ENCODE measurements around the gene ARHGAP15.

The ARHGAP15 gene

DNA sequence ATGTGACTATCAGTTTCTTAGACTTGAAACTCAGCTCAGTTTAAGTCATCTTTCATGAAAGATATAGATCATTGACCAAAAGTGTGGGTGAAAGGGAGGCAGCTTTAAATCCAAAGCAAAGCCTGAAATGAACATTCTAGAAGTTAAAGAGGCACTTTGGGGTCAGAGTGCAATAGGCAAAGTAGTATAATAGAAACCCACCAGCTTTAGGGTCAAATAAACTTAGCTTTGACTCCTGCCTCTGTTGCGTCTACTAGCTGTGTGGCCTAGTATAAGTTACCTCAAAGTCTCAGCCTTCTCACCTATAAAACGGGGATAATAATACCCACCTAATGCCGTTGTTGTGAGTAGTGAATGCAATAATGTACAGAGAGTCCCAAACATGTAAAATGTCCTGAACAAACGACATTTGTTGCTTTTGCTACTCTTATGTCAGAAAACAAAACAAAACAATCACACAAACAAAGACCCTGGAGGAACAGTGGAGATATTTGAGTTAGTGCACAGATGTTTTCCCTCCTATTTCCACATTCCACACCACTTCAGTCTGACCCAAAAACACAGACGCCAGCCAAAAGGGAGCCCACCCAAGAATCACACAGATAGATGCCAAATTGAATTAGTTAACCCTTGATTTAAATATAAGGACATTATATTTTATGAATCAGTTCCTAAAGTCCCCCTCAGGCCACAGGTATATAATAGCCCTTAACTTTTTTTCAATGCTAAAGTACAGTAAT lies 657.0 kb downstream of the ARHGAP15 start:
- Histone ChIP-seq H3F3A (ENCODE audit: insufficient read depth, low read length) (no peaks in the 10 kb centered on the region), H3K9ac (ENCODE audit: low read length) (no peak overlapping the region), H3K4me1 (ENCODE audit: low read length) (no peaks in the 10 kb centered on the region), H2AFZ (ENCODE audit: low read length) (no peak overlapping the region), H3K27me3 (replicated peaks; ENCODE audit: insufficient read depth, low read length) (no peaks in the 10 kb centered on the region), H3K9me3 (replicated peaks; ENCODE audit: insufficient read depth, low read length) (no peaks in the 10 kb centered on the region), H3K4me2 (ENCODE audit: low read depth, low read length) (no peak overlapping the region), H3K36me3 (replicated peaks; ENCODE audit: insufficient read depth, low read length) (no peaks in the 10 kb centered on the region), H3K79me2 (ENCODE audit: low read length) (no peaks in the 10 kb centered on the region), H3K4me3 (ENCODE audit: low read length) (no peak overlapping the region), H3K9me2 (replicated peaks; ENCODE audit: insufficient read depth, low read length) (no peaks in the 10 kb centered on the region), H4K20me1 (ENCODE audit: insufficient read depth, low read length) (no peaks in the 10 kb centered on the region), H3K27ac (ENCODE audit: low read length) (no peak overlapping the region)
- TF ChIP-seq, protein P1, sequence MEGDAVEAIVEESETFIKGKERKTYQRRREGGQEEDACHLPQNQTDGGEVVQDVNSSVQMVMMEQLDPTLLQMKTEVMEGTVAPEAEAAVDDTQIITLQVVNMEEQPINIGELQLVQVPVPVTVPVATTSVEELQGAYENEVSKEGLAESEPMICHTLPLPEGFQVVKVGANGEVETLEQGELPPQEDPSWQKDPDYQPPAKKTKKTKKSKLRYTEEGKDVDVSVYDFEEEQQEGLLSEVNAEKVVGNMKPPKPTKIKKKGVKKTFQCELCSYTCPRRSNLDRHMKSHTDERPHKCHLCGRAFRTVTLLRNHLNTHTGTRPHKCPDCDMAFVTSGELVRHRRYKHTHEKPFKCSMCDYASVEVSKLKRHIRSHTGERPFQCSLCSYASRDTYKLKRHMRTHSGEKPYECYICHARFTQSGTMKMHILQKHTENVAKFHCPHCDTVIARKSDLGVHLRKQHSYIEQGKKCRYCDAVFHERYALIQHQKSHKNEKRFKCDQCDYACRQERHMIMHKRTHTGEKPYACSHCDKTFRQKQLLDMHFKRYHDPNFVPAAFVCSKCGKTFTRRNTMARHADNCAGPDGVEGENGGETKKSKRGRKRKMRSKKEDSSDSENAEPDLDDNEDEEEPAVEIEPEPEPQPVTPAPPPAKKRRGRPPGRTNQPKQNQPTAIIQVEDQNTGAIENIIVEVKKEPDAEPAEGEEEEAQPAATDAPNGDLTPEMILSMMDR (IDR thresholded peaks at IDR 0.05; ENCODE audit: low read length), result no peak
- no peak for TF ChIP-seq EZH2 (optimal IDR thresholded peaks at IDR 0.05; ENCODE audit: low read depth, low read length)
- no peak for TF ChIP-seq EZH2phosphoT487 (IDR thresholded peaks at IDR 0.05; ENCODE audit: low read length)
- no peak for DNase-seq

- no peak overlapping the region for H3K27ac ChIP-seq (ENCODE audit: low read length)
- no peak for DNase-seq
- no peak overlapping the region for H3K4me3 ChIP-seq (ENCODE audit: low read length)
- no peak overlapping the region for H2AFZ ChIP-seq (ENCODE audit: low read length)
- no peaks in the 10 kb centered on the region for H3K9me3 ChIP-seq (replicated peaks; ENCODE audit: insufficient read depth, low read length)
- no peaks in the 10 kb centered on the region for H3F3A ChIP-seq (ENCODE audit: insufficient read depth, low read length)
- no peak overlapping the region for H3K4me2 ChIP-seq (ENCODE audit: low read depth, low read length)
- H3K9ac ChIP-seq (ENCODE audit: low read length), result no peak overlapping the region
- no peaks in the 10 kb centered on the region for H3K4me1 ChIP-seq (ENCODE audit: low read length)
- no peaks in the 10 kb centered on the region for H3K27me3 ChIP-seq (replicated peaks; ENCODE audit: insufficient read depth, low read length)
- H3K9me2 ChIP-seq (replicated peaks; ENCODE audit: insufficient read depth, low read length), result no peaks in the 10 kb centered on the region
- no peaks in the 10 kb centered on the region for H4K20me1 ChIP-seq (ENCODE audit: insufficient read depth, low read length)
- no peaks in the 10 kb centered on the region for H3K79me2 ChIP-seq (ENCODE audit: low read length)
- TF ChIP-seq EZH2phosphoT487 (IDR thresholded peaks at IDR 0.05; ENCODE audit: low read length) (no peak), EZH2 (optimal IDR thresholded peaks at IDR 0.05; ENCODE audit: low read depth, low read length) (no peak)
- TF ChIP-seq, protein P1 (IDR thresholded peaks at IDR 0.05; ENCODE audit: low read length), result no peak
- H3K36me3 ChIP-seq (replicated peaks; ENCODE audit: insufficient read depth, low read length), result no peaks in the 10 kb centered on the region
Measured at GRCh38 chr2:143787674-143788073, 658.5 kb downstream of the ARHGAP15 start.

GRCh38 chr2:143792602-143793001 lies 663.4 kb downstream of the ARHGAP15 start:
- H3K9ac ChIP-seq (ENCODE audit: low read length), result no peak overlapping the region
- no peak overlapping the region for H2AFZ ChIP-seq (ENCODE audit: low read length)
- H3K4me2 ChIP-seq (ENCODE audit: low read depth, low read length), result no peak overlapping the region
- H3K27me3 ChIP-seq (replicated peaks; ENCODE audit: insufficient read depth, low read length), result no peaks in the 10 kb centered on the region
- no peaks in the 10 kb centered on the region for H3K9me3 ChIP-seq (replicated peaks; ENCODE audit: insufficient read depth, low read length)
- no peak for DNase-seq
- no peaks in the 10 kb centered on the region for H3K4me1 ChIP-seq (ENCODE audit: low read length)
- H3K27ac ChIP-seq (ENCODE audit: low read length), result no peak overlapping the region
- H3K4me3 ChIP-seq (ENCODE audit: low read length), result no peak overlapping the region
- TF ChIP-seq EZH2phosphoT487 (IDR thresholded peaks at IDR 0.05; ENCODE audit: low read length) (no peak), EZH2 (optimal IDR thresholded peaks at IDR 0.05; ENCODE audit: low read depth, low read length) (no peak)
- TF ChIP-seq, protein P1 (IDR thresholded peaks at IDR 0.05; ENCODE audit: low read length), result no peak
- no peaks in the 10 kb centered on the region for H4K20me1 ChIP-seq (ENCODE audit: insufficient read depth, low read length)
- H3K79me2 ChIP-seq (ENCODE audit: low read length), result no peaks in the 10 kb centered on the region
- no peaks in the 10 kb centered on the region for H3K36me3 ChIP-seq (replicated peaks; ENCODE audit: insufficient read depth, low read length)
- no peaks in the 10 kb centered on the region for H3K9me2 ChIP-seq (replicated peaks; ENCODE audit: insufficient read depth, low read length)
- no peaks in the 10 kb centered on the region for H3F3A ChIP-seq (ENCODE audit: insufficient read depth, low read length)

All from MM.1S (cell line).